ENCODE data around the gene ECE2. TPM values are rescaled to one million over a fixed set of nuclear protein-coding genes. Genes with fewer than 3 reads are reported as not detected.

ECE2 gene
- total RNA-seq, 2 donors from 2014 or later: not detected

DNA sequence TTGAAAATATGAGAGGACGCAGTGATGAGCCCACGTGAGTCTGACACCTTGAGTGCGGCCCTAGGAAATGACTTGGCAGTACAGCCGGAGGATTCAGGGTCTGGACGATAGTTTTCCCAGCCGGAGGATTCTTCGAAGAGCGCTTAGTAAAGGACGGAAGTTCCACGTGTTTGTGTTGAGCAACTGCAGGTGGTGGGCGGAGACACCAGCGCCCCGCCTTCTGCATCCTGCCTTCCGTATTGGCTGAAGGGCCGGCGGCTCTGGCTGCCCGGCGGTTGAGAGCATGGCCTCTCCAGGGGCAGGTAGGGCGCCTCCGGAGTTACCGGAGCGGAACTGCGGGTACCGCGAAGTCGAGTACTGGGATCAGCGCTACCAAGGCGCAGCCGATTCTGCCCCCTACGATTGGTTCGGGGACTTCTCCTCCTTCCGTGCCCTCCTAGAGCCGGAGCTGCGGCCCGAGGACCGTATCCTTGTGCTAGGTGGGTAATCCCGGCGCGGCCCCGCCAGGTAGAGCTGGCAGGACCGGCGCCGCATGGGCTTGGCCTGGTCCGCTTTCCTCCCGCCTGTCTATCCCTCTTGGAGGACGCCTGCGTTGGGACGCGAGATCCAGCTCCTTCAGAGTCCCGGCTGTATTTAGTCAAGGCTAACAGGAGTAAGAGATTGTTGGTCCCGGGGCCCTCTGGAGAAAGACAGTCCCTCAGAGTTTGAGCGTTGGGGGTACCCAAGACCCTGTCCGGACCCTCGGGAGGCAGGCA, 26.2 kb upstream of the ECE2 start, which contains the start of gene EEF1AKMT4:
TSS of gene EEF1AKMT4 (plus strand) at position 261 of the 755 bp plus-strand sequence. CDS start at position 284, 23 bp downstream.
- Mint-ChIP-seq H3K4me1 (ENCODE audit: low read depth in 2 of 2) (peaks cover 14 to 25% of the 10 kb centered on the region in 2 donors), H3K4me3 (peak within 1 kb of the TSS; percentile 98), H3K27me3 (no peaks in the 10 kb centered on the region), H3K36me3 (peaks cover 11% of the 10 kb centered on the region), H3K27ac (peak within 1 kb of the TSS; percentile 98 to 100), H3K9me3 (no peaks in the 10 kb centered on the region)
- DNase-seq (ENCODE audit: low spot score): peak; percentile 98
- ATAC-seq: peak; percentile 96 to 97

DNA sequence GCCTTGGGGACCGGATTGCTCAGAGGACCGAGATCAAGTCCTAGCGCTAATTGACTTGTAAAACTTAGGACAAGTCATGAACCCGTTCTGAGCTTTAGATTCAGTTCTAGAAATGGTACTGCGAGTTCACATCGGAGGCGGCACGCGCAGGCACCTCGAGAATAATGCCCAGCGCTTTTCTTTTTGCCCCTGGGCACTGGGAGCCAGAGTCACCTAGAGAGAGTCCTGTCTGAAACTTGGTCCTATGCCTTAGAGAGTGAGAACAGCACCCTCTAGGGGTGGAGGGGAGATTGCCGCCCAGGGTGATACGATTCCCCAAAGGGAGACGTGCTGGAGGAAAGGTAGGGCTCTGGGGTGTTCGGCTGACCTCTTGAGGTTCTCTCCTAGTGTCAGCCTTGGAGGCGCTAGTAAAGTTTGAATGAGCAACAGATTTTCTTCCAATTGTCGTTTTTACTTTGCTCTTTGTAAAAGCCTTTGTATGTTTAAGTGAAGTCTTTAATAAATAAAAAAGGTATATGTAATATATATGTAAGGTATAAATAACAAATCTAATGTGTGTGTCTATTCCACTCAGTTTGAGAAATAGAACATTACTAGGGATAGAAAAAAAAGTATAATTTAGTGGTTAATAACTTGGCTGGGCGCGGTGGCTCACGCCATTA, 25.5 kb upstream of the ECE2 start:
- Mint-ChIP-seq H3K36me3 (peaks cover 5% of the 10 kb centered on the region), H3K27ac (peak overlapping the region; percentile 98 to 100), H3K9me3 (no peaks in the 10 kb centered on the region), H3K4me3 (peak overlapping the region; percentile 98), H3K27me3 (no peaks in the 10 kb centered on the region), H3K4me1 (ENCODE audit: low read depth in 2 of 2) (peaks cover 14 to 20% of the 10 kb centered on the region in 2 donors)
- ATAC-seq (peak; percentile 75 to 78), DNase-seq (ENCODE audit: low spot score) (peak; percentile 93)

- H3K4me1 Mint-ChIP-seq (ENCODE audit: low read depth in 2 of 2): peaks cover 9 to 13% of the 10 kb centered on the region in 2 donors
- DNase-seq (ENCODE audit: low spot score) (no peak), ATAC-seq (no peak)
- no peaks in the 10 kb centered on the region for H3K9me3 Mint-ChIP-seq
- no peak overlapping the region for H3K4me3 Mint-ChIP-seq
- peaks cover 0 to 8% of the 10 kb centered on the region in 2 donors for H3K27me3 Mint-ChIP-seq
- no peak overlapping the region for H3K27ac Mint-ChIP-seq
- H3K36me3 Mint-ChIP-seq: no peaks in the 10 kb centered on the region
Observed at GRCh38 chr3:184255291-184256039, 20.4 kb upstream of the ECE2 start.

DNA sequence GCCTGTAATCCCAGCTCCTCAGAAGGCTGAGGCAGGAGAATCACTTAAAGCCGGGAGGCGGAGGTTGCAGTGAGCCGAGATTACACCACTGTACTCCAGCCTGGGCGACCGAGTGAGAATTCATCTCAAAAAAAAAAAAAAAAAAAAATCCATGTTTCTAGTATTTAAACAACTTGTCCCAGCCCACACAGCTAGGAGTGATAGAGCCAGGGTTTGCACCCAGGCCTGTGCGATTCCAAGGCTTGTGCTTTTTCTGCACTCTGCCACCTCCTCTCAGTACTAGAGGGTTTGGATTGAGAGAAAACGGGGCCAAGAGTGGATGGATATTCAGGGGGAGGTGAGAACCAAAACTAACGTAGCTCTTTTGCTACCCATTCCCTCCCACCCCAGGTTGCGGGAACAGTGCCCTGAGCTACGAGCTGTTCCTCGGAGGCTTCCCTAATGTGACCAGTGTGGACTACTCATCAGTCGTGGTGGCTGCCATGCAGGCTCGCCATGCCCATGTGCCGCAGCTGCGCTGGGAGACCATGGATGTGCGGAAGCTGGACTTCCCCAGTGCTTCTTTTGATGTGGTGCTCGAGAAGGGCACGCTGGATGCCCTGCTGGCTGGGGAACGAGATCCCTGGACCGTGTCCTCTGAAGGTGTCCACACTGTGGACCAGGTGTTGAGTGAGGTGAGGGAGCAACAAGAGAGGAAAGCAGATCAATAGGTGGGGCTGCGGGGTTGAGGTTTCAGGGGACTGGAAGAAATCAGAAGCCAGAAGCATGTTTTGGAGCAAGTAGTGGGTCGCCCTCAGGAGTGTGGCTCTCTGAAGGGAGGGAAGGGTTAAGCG, 18.5 kb upstream of the ECE2 start:
- DNase-seq (ENCODE audit: low spot score) (no peak), ATAC-seq (no peak)
- Mint-ChIP-seq H3K9me3 (no peaks in the 10 kb centered on the region), H3K27ac (no peak overlapping the region), H3K27me3 (peaks cover 0 to 10% of the 10 kb centered on the region in 2 donors), H3K4me1 (ENCODE audit: low read depth in 2 of 2) (peaks cover 18 to 21% of the 10 kb centered on the region in 2 donors), H3K4me3 (no peak overlapping the region), H3K36me3 (no peaks in the 10 kb centered on the region)

GRCh38 chr3:184258926-184259325, 16.9 kb upstream of the ECE2 start:
- no peak for DNase-seq (ENCODE audit: low spot score)
- Mint-ChIP-seq H3K36me3 (no peaks in the 10 kb centered on the region), H3K4me1 (ENCODE audit: low read depth in 2 of 2) (peaks cover 19 to 26% of the 10 kb centered on the region in 2 donors), H3K27ac (no peak overlapping the region), H3K27me3 (peaks cover 0 to 10% of the 10 kb centered on the region in 2 donors), H3K9me3 (no peaks in the 10 kb centered on the region), H3K4me3 (peak overlapping the region; percentile 57)
- ATAC-seq: no peak

DNA sequence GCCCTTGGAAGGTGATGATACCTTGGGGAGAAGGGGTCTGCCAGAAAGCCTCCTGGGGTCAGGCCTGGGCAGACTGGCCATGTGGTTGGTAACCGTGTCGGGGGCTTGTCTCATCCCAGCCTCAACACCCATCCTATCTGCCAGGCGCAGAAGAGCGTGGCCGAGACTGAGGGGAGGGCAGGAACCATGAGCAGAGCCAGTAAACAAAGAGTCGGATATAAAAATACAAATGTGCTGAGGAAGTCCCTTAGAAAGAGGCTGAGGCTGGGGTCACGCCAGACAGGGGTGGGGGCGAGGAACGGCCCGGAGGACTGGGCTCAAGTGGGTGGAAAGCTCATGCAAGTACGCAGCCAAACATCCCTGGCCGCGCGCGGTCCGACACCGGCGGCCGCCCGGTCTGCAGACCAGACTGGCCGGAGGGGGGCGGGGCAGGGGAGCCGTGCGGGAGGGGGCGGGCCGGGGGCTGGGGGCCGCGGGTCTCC, 16.4 kb upstream of the ECE2 start:
- H3K27ac Mint-ChIP-seq: no peak overlapping the region
- H3K4me3 Mint-ChIP-seq: peak overlapping the region; percentile 57
- DNase-seq (ENCODE audit: low spot score): no peak
- H3K27me3 Mint-ChIP-seq: peaks cover 0 to 10% of the 10 kb centered on the region in 2 donors
- H3K9me3 Mint-ChIP-seq: no peaks in the 10 kb centered on the region
- peaks cover 19 to 26% of the 10 kb centered on the region in 2 donors for H3K4me1 Mint-ChIP-seq (ENCODE audit: low read depth in 2 of 2)
- ATAC-seq: no peak
- no peaks in the 10 kb centered on the region for H3K36me3 Mint-ChIP-seq

DNA sequence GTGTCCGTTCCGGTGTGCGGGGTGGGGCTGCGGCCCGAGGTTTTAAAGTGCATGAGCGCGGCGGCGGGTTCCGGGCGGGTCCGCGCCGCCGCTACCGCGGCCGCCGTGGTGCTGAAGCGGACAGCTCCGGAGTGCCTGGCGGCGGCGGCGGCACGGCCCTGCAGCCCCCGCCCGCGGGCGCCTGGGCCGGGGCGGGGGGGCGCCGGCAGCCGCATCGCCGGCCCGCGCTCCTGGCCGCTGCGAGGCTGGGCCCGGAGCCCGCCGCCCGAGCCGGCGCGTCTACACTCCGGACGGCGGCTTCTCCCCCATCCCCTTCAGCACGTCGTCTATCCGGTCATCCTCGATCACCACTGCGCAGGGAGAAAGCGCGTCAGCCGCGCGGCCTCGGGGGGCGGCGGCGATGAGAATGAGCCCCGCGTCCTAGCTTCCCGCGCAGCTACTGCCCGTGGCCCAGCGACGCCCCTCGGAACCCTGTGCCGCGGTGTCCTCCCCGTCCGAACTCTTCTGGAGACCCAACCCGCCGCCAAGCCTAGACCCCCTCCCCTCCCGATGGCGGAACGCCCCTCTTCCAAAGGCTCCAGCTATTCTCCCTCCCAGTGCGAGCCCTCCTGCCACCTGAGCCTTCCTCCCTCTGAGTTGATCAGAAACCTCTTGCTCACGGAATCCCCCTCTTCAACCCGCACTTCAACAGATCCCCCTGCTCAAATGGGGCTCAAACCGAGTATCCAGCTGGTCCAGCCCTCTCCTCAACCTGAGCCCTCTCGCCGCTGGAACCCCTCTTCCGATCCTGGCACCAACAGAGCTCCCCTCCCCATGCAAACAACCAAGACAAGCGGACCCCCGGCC, 15.7 kb upstream of the ECE2 start:
- DNase-seq (ENCODE audit: low spot score) (no peak), ATAC-seq (peak; percentile 54 to 67)
- peak overlapping the region; percentile 47 to 76 for H3K27ac Mint-ChIP-seq
- H3K9me3 Mint-ChIP-seq: no peaks in the 10 kb centered on the region
- no peaks in the 10 kb centered on the region for H3K36me3 Mint-ChIP-seq
- H3K27me3 Mint-ChIP-seq: peaks cover 0 to 10% of the 10 kb centered on the region in 2 donors
- peak overlapping the region; percentile 89 for H3K4me3 Mint-ChIP-seq
- peaks cover 19 to 26% of the 10 kb centered on the region in 2 donors for H3K4me1 Mint-ChIP-seq (ENCODE audit: low read depth in 2 of 2)

DNA sequence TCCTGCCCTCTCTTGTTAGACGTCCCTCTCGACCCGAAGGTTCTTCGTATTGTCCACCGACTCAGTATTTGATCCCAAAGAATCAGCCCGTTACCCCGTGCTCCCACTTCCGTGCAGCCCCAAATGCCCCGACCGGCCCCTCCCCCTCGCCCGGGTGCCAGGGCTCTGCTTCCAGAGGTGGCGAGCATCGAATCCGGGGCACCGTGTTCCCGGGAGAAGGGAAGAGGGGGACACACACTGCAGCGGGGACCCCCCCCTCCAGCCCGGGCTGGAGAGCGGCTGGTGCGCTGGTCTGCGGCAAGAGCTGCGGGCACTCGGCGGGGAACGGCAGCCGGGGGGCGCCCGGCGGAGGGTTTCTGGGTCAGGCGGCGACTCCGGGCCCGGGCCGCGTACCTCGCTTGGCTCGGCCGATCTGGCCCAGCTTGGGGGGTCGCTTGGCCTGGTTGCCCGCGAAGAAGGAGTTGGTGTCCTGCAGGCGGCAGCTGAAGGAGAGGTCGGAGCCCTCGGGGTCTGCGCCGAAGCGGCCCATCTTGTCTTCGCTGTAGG, 15.0 kb upstream of the ECE2 start:
- H3K9me3 Mint-ChIP-seq: no peaks in the 10 kb centered on the region
- H3K36me3 Mint-ChIP-seq: no peaks in the 10 kb centered on the region
- DNase-seq (ENCODE audit: low spot score) (no peak), ATAC-seq (peak in 1 of 2 donors; percentile 1)
- H3K4me3 Mint-ChIP-seq: peak overlapping the region; percentile 89
- peak overlapping the region; percentile 47 to 76 for H3K27ac Mint-ChIP-seq
- H3K4me1 Mint-ChIP-seq (ENCODE audit: low read depth in 2 of 2): peaks cover 19 to 23% of the 10 kb centered on the region in 2 donors
- H3K27me3 Mint-ChIP-seq: peaks cover 0 to 10% of the 10 kb centered on the region in 2 donors

- H3K36me3 Mint-ChIP-seq: no peaks in the 10 kb centered on the region
- H3K27me3 Mint-ChIP-seq: peaks cover 0 to 12% of the 10 kb centered on the region in 2 donors
- peak within 1 kb of the TSS; percentile 90 for H3K4me3 Mint-ChIP-seq
- H3K9me3 Mint-ChIP-seq: no peaks in the 10 kb centered on the region
- peak within 1 kb of the TSS; percentile 47 to 76 for H3K27ac Mint-ChIP-seq
- DNase-seq (ENCODE audit: low spot score) (peak; percentile 84), ATAC-seq (peak; percentile 82 to 89)
- peaks cover 19 to 23% of the 10 kb centered on the region in 2 donors for H3K4me1 Mint-ChIP-seq (ENCODE audit: low read depth in 2 of 2)
Observed at GRCh38 chr3:184261270-184261853, 14.5 kb upstream of the ECE2 start, which contains the start of gene CAMK2N2. CAMK2N2 (minus strand) TSS chr3:184261553; CDS start chr3:184261285, 268 bp downstream.

- Mint-ChIP-seq H3K27me3 (peaks cover 3 to 13% of the 10 kb centered on the region in 2 donors), H3K27ac (peak overlapping the region; percentile 17), H3K9me3 (no peaks in the 10 kb centered on the region), H3K4me3 (peak overlapping the region; percentile 90), H3K36me3 (no peaks in the 10 kb centered on the region), H3K4me1 (ENCODE audit: low read depth in 2 of 2) (peaks cover 19 to 23% of the 10 kb centered on the region in 2 donors)
- ATAC-seq (peak; percentile 25 to 34), DNase-seq (ENCODE audit: low spot score) (no peak)
Observed at GRCh38 chr3:184261854-184262763, 13.7 kb upstream of the ECE2 start.

DNA sequence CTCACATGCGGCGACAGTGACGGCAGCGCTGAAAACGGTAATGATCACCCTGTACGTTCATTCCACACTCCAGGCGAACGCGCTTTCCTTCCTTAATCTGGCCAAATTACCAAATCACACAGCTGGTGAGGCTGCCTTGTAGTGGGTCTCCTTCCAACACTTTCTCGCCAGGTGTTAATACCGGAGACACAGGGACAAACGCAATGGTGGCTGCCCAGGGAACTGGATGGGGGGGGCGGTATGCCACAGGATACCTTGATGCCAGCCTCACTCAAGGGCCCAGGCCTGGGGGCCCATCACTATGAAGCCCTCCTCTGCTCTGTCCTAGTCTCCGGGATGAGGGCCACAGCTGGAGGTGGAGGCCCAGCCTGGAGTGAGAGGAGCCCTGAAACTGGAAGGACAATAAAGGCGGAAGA, 13.1 kb upstream of the ECE2 start:
- H3K36me3 Mint-ChIP-seq: no peaks in the 10 kb centered on the region
- H3K9me3 Mint-ChIP-seq: no peaks in the 10 kb centered on the region
- DNase-seq (ENCODE audit: low spot score): no peak
- H3K27ac Mint-ChIP-seq: no peak overlapping the region
- ATAC-seq: no peak
- peaks cover 19 to 23% of the 10 kb centered on the region in 2 donors for H3K4me1 Mint-ChIP-seq (ENCODE audit: low read depth in 2 of 2)
- H3K4me3 Mint-ChIP-seq: peak overlapping the region; percentile 90
- H3K27me3 Mint-ChIP-seq: peaks cover 8 to 17% of the 10 kb centered on the region in 2 donors

All from natural killer cell treated with Interleukin-12 subunit alpha and Interleukin-12 subunit beta and Interleukin-15 and Interleukin-18, amount 100 ng/mL, for 72 hours (primary cell).